ENCODE measurements around the gene ZNF805. TPM values are rescaled to one million over a fixed set of nuclear protein-coding genes. Genes with fewer than 3 reads are reported as not detected.
A peak's percentile ranks its signal among the peaks of the same experiment; 100 is the strongest.
"Not testable (repeated sequence)": the region's sequence is repeated elsewhere in the genome, so short reads cannot be mapped to it uniquely, and the experiment has no call there.

Gene ZNF805
- total RNA-seq = 10 to 100 TPM in 2 of 3 donors, 1 to 10 TPM in 1; 9.6 to 12.3 (median 12.0) TPM

- H3K27me3 Mint-ChIP-seq (ENCODE audit: low read depth) = no peaks in the 10 kb centered on the region
- ATAC-seq = peak; percentile 96 to 97
- H3K9me3 Mint-ChIP-seq = peaks cover 3% of the 10 kb centered on the region
- peaks cover 30% of the 10 kb centered on the region for H3K4me1 Mint-ChIP-seq (ENCODE audit: low read depth)
- peak within 1 kb of the TSS; percentile 84 for H3K4me3 Mint-ChIP-seq
- peak; percentile 95 for DNase-seq
- H3K36me3 Mint-ChIP-seq (ENCODE audit: insufficient read depth) = peaks cover 21% of the 10 kb centered on the region
Observed at GRCh38 chr19:57240311-57241090, at the start of gene ZNF805. Gene ZNF805, plus strand, starts transcription at chr19:57240632. Its CDS starts 260 bp downstream, at chr19:57240892.

GRCh38 chr19:57191141-57192076 lies 49.0 kb upstream of the ZNF805 start, which contains the start of gene ZNF264:
Gene ZNF264, plus strand, starts transcription at chr19:57191500. Its CDS starts 414 bp downstream, at chr19:57191914.
- peaks cover 10% of the 10 kb centered on the region for H3K9me3 Mint-ChIP-seq
- H3K4me3 Mint-ChIP-seq = peak within 1 kb of the TSS; percentile 91
- peaks cover 10% of the 10 kb centered on the region for H3K27me3 Mint-ChIP-seq (ENCODE audit: low read depth)
- H3K4me1 Mint-ChIP-seq (ENCODE audit: low read depth) = peaks cover 33% of the 10 kb centered on the region
- peak; percentile 85 for DNase-seq
- peaks cover 36% of the 10 kb centered on the region for H3K36me3 Mint-ChIP-seq (ENCODE audit: insufficient read depth)
- peak; percentile 99 for ATAC-seq

GRCh38 chr19:57192077-57192420 lies 48.4 kb upstream of the ZNF805 start:
- Mint-ChIP-seq H3K4me1 (ENCODE audit: low read depth) (peaks cover 33% of the 10 kb centered on the region), H3K27me3 (ENCODE audit: low read depth) (peaks cover 6% of the 10 kb centered on the region), H3K4me3 (peak overlapping the region; percentile 91), H3K36me3 (ENCODE audit: insufficient read depth) (peaks cover 43% of the 10 kb centered on the region), H3K9me3 (peaks cover 10% of the 10 kb centered on the region)
- DNase-seq (no peak), ATAC-seq (peak in 1 of 2 donors; percentile 3)

GRCh38 chr19:57192993-57193392 lies 47.4 kb upstream of the ZNF805 start:
- Mint-ChIP-seq H3K9me3 (peaks cover 10% of the 10 kb centered on the region), H3K4me3 (peak overlapping the region; percentile 91), H3K36me3 (ENCODE audit: insufficient read depth) (peaks cover 51% of the 10 kb centered on the region), H3K27me3 (ENCODE audit: low read depth) (peaks cover 1% of the 10 kb centered on the region), H3K4me1 (ENCODE audit: low read depth) (peaks cover 33% of the 10 kb centered on the region)
- no peak for DNase-seq
- ATAC-seq = peak in 1 of 2 donors; percentile 24

- not testable (repeated sequence) for H3K4me3 Mint-ChIP-seq; ATAC-seq; H3K27me3 Mint-ChIP-seq (ENCODE audit: low read depth); DNase-seq
- H3K4me1 Mint-ChIP-seq (ENCODE audit: low read depth) = peaks cover 16% of the 10 kb centered on the region
- peaks cover 83% of the 10 kb centered on the region for H3K36me3 Mint-ChIP-seq (ENCODE audit: insufficient read depth)
- peaks cover 11% of the 10 kb centered on the region for H3K9me3 Mint-ChIP-seq
Observed at GRCh38 chr19:57197874-57198273, 42.6 kb upstream of the ZNF805 start.

- Mint-ChIP-seq H3K4me3 (no peak overlapping the region), H3K36me3 (ENCODE audit: insufficient read depth) (peaks cover 74% of the 10 kb centered on the region), H3K4me1 (ENCODE audit: low read depth) (peaks cover 12% of the 10 kb centered on the region), H3K9me3 (peaks cover 20% of the 10 kb centered on the region), H3K27me3 (ENCODE audit: low read depth) (no peaks in the 10 kb centered on the region)
- DNase-seq (no peak), ATAC-seq (no peak)
Observed at GRCh38 chr19:57202160-57202559, 38.3 kb upstream of the ZNF805 start.

- peaks cover under 1% of the 10 kb centered on the region for H3K4me1 Mint-ChIP-seq (ENCODE audit: low read depth)
- peaks cover 27% of the 10 kb centered on the region for H3K9me3 Mint-ChIP-seq
- no peaks in the 10 kb centered on the region for H3K27me3 Mint-ChIP-seq (ENCODE audit: low read depth)
- no peak for ATAC-seq
- no peak for DNase-seq
- H3K4me3 Mint-ChIP-seq = no peak overlapping the region
- peaks cover 71% of the 10 kb centered on the region for H3K36me3 Mint-ChIP-seq (ENCODE audit: insufficient read depth)
Observed at GRCh38 chr19:57210381-57210780, 30.1 kb upstream of the ZNF805 start.

GRCh38 chr19:57212109-57212508 lies 28.3 kb upstream of the ZNF805 start:
- DNase-seq (no peak), ATAC-seq (no peak)
- H3K4me1 Mint-ChIP-seq (ENCODE audit: low read depth) = peaks cover 3% of the 10 kb centered on the region
- peaks cover 75% of the 10 kb centered on the region for H3K36me3 Mint-ChIP-seq (ENCODE audit: insufficient read depth)
- no peak overlapping the region for H3K4me3 Mint-ChIP-seq
- H3K9me3 Mint-ChIP-seq = peaks cover 32% of the 10 kb centered on the region
- no peaks in the 10 kb centered on the region for H3K27me3 Mint-ChIP-seq (ENCODE audit: low read depth)

- H3K9me3 Mint-ChIP-seq = peaks cover 9% of the 10 kb centered on the region
- DNase-seq (no peak), ATAC-seq (no peak)
- H3K36me3 Mint-ChIP-seq (ENCODE audit: insufficient read depth) = peaks cover 4% of the 10 kb centered on the region
- no peaks in the 10 kb centered on the region for H3K27me3 Mint-ChIP-seq (ENCODE audit: low read depth)
- H3K4me1 Mint-ChIP-seq (ENCODE audit: low read depth) = no peaks in the 10 kb centered on the region
- H3K4me3 Mint-ChIP-seq = no peak overlapping the region
Observed at GRCh38 chr19:57227502-57227901, 12.9 kb upstream of the ZNF805 start.

GRCh38 chr19:57231686-57232085 lies 8.7 kb upstream of the ZNF805 start:
- Mint-ChIP-seq H3K4me3 (no peak overlapping the region), H3K4me1 (ENCODE audit: low read depth) (no peaks in the 10 kb centered on the region), H3K27me3 (ENCODE audit: low read depth) (no peaks in the 10 kb centered on the region), H3K36me3 (ENCODE audit: insufficient read depth) (no peaks in the 10 kb centered on the region), H3K9me3 (no peaks in the 10 kb centered on the region)
- no peak for DNase-seq
- ATAC-seq = no peak

GRCh38 chr19:57233207-57233606 lies 7.2 kb upstream of the ZNF805 start:
- Mint-ChIP-seq H3K27me3 (ENCODE audit: low read depth) (no peaks in the 10 kb centered on the region), H3K36me3 (ENCODE audit: insufficient read depth) (no peaks in the 10 kb centered on the region), H3K4me1 (ENCODE audit: low read depth) (no peaks in the 10 kb centered on the region), H3K9me3 (no peaks in the 10 kb centered on the region), H3K4me3 (no peak overlapping the region)
- DNase-seq = no peak
- no peak for ATAC-seq

- H3K9me3 Mint-ChIP-seq = peaks cover 3% of the 10 kb centered on the region
- peak in 1 of 2 donors; percentile 1 for ATAC-seq
- H3K27me3 Mint-ChIP-seq (ENCODE audit: low read depth) = no peaks in the 10 kb centered on the region
- peaks cover 30% of the 10 kb centered on the region for H3K4me1 Mint-ChIP-seq (ENCODE audit: low read depth)
- H3K4me3 Mint-ChIP-seq = peak overlapping the region; percentile 84
- DNase-seq = no peak
- H3K36me3 Mint-ChIP-seq (ENCODE audit: insufficient read depth) = peaks cover 16% of the 10 kb centered on the region
Observed at GRCh38 chr19:57239982-57240310, 486 bp upstream of the ZNF805 start.

GRCh38 chr19:57241176-57241575 lies 744 bp downstream of the ZNF805 start:
- H3K4me3 Mint-ChIP-seq = peak overlapping the region; percentile 84
- ATAC-seq = no peak
- H3K4me1 Mint-ChIP-seq (ENCODE audit: low read depth) = peaks cover 30% of the 10 kb centered on the region
- no peaks in the 10 kb centered on the region for H3K27me3 Mint-ChIP-seq (ENCODE audit: low read depth)
- no peak for DNase-seq
- H3K9me3 Mint-ChIP-seq = peaks cover 3% of the 10 kb centered on the region
- peaks cover 27% of the 10 kb centered on the region for H3K36me3 Mint-ChIP-seq (ENCODE audit: insufficient read depth)

GRCh38 chr19:57242821-57243220 lies 2.4 kb downstream of the ZNF805 start:
- no peaks in the 10 kb centered on the region for H3K27me3 Mint-ChIP-seq (ENCODE audit: low read depth)
- H3K4me3 Mint-ChIP-seq = peak overlapping the region; percentile 61
- peaks cover 30% of the 10 kb centered on the region for H3K4me1 Mint-ChIP-seq (ENCODE audit: low read depth)
- peaks cover 43% of the 10 kb centered on the region for H3K36me3 Mint-ChIP-seq (ENCODE audit: insufficient read depth)
- ATAC-seq (no peak), DNase-seq (no peak)
- H3K9me3 Mint-ChIP-seq = peaks cover 3% of the 10 kb centered on the region

Data from activated T-cell treated with anti-CD3 and anti-CD28 coated beads, Interleukin-2, amount 50 U/mL, for 4 hours (primary cell).